Measurements from ENCODE around the gene EXOC6B.

DNA sequence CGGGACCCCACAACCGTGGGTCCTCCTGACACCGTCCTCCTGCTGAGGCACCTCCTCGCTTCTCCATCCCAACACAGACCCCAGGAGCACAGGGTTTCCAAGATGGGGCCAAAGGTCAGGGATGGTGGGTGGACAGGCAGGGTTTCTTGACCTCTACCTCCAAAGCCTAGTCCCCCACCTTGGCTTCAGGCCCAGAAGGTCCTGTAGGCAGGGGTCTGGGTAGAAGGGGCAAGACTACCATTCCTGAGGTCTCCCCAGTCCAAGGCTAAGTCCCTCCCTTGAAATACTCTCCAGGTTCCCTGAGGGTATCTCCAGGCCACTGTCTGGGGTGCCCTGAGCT is 685.2 kb downstream of the EXOC6B start:
- TF ChIP-seq CREB1 (IDR thresholded peaks at IDR 0.05; ENCODE audit: low read depth) (no peak), TEAD4 (IDR thresholded peaks at IDR 0.05) (no peak), YY1 (IDR thresholded peaks at IDR 0.05; ENCODE audit: low read depth) (no peak), EP300 (IDR thresholded peaks at IDR 0.05; ENCODE audit: borderline replicate concordance) (no peak), ZBTB7A (IDR thresholded peaks at IDR 0.05; ENCODE audit: low read depth) (no peak), TAF1 (IDR thresholded peaks at IDR 0.05; ENCODE audit: low read depth) (no peak), RAD21 (IDR thresholded peaks at IDR 0.05; ENCODE audit: low read depth) (no peak), EGR1 (IDR thresholded peaks at IDR 0.05) (no peak)
- TF ChIP-seq, protein P1, sequence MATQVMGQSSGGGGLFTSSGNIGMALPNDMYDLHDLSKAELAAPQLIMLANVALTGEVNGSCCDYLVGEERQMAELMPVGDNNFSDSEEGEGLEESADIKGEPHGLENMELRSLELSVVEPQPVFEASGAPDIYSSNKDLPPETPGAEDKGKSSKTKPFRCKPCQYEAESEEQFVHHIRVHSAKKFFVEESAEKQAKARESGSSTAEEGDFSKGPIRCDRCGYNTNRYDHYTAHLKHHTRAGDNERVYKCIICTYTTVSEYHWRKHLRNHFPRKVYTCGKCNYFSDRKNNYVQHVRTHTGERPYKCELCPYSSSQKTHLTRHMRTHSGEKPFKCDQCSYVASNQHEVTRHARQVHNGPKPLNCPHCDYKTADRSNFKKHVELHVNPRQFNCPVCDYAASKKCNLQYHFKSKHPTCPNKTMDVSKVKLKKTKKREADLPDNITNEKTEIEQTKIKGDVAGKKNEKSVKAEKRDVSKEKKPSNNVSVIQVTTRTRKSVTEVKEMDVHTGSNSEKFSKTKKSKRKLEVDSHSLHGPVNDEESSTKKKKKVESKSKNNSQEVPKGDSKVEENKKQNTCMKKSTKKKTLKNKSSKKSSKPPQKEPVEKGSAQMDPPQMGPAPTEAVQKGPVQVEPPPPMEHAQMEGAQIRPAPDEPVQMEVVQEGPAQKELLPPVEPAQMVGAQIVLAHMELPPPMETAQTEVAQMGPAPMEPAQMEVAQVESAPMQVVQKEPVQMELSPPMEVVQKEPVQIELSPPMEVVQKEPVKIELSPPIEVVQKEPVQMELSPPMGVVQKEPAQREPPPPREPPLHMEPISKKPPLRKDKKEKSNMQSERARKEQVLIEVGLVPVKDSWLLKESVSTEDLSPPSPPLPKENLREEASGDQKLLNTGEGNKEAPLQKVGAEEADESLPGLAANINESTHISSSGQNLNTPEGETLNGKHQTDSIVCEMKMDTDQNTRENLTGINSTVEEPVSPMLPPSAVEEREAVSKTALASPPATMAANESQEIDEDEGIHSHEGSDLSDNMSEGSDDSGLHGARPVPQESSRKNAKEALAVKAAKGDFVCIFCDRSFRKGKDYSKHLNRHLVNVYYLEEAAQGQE (IDR thresholded peaks at IDR 0.05; ENCODE audit: low read depth) = no peak
- TF ChIP-seq, protein P2, sequence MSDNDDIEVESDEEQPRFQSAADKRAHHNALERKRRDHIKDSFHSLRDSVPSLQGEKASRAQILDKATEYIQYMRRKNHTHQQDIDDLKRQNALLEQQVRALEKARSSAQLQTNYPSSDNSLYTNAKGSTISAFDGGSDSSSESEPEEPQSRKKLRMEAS (IDR thresholded peaks at IDR 0.05) = no peak
